Motor neuron (in vitro differentiated cells): ENCODE results near the gene ECEL1. TPM values are rescaled to one million over a fixed set of nuclear protein-coding genes. Genes with fewer than 3 reads are reported as not detected.
A peak's percentile ranks its signal among the peaks of the same experiment; 100 is the strongest.

Experiments used
- ATAC-seq, 8 experiments: fragments of 200-7000 bp; cut with Tn5 transposase; replicated peaks in 6 of 8; 2 replicates each; pipeline ENCODE4 v1.8.0; 2021; ENCODE audit warnings: mild to moderate bottlenecking in 8 of 8, moderate library complexity in 8 of 8
- H3K27ac ChIP-seq, 2 donors: fragments of 250-450 bp; sonication (Bioruptor Pico); 2 replicates each; pipeline ENCODE4 v1.9.0; 2021; ENCODE audit warnings: antibody characterized with exemption in 2 of 2, mild to moderate bottlenecking in 2 of 2, moderate library complexity in 1 of 2
- H3K4me1 ChIP-seq, 2 donors: fragments of 250-450 bp; sonication (Bioruptor Pico); replicated peaks in 1 of 2; 2 replicates each; pipeline ENCODE4 v1.6.1; 2021; ENCODE audit warnings: antibody characterized with exemption in 2 of 2, mild to moderate bottlenecking in 2 of 2, moderate library complexity in 1 of 2
- H3K4me3 ChIP-seq, 5 donors: fragments of 250-450 bp; sonication (Bioruptor Pico); 2 replicates each; pipeline ENCODE4 v1.9.0; 2021; ENCODE audit warnings: antibody characterized with exemption in 5 of 5, mild to moderate bottlenecking in 5 of 5, moderate library complexity in 4 of 5
- WGBS, 10 experiments: fragments of 450-650 bp; shearing (Covaris generic); methylation state at CpG; one replicate each; pipeline ENCODE4 v1.0.0; 2022; 5-methylcytosine and 5-hydroxymethylcytosine counted together
- in situ Hi-C, 9 experiments: fragments of 400-800 bp; cut with MboI; loops; one replicate each; pipeline ENCODE4 v1.15.0; 2021; ENCODE audit warnings: low sequenced_read_pairs in 9 of 9, low pct_unique_long_range_greater_than_20kb in 2 of 9; ENCODE audit not compliant: unreplicated experiment in 9 of 9
- total RNA-seq, 8 experiments: library from RNA; unstranded; fragments of 300-600 nt; gene quantifications; 2 replicates each; pipeline versions ENCODE4 v1.2.3 to v1.2.4, GENCODE V29; 2022

ECEL1 gene
- total RNA-seq, 8 experiments from 2014 or later, result 0.13 to 83.3 (median 30.6) TPM; not detected in 1

- Histone ChIP-seq H3K4me3 (no peak overlapping the region), H3K4me1 (peaks cover 8% of the 10 kb centered on the region in 2 donors), H3K27ac (no peak overlapping the region)
- peak in 5 of 8 experiments; percentile 20 to 97 (median 33) for ATAC-seq
- 79 to 90% (median 81%) methylated on average over 2 to 5 of the region's 19 CpGs; no CpG with 5 or more reads in 7 of the 10 experiments for WGBS, 10 experiments
- in situ Hi-C loops, result no loop called here
Measured at GRCh38 chr2:232478571-232479340, 8.9 kb downstream of the ECEL1 start.

GRCh38 chr2:232477751-232478510, 9.7 kb downstream of the ECEL1 start:
- in situ Hi-C loops, result no loop called here
- H3K4me1 ChIP-seq, result peaks cover 11 to 12% of the 10 kb centered on the region in 2 donors
- no peak overlapping the region for H3K27ac ChIP-seq
- no peak for ATAC-seq
- H3K4me3 ChIP-seq, result no peak overlapping the region
- 40 to 93% (median 92%) methylated on average over 1 to 4 of the region's 13 CpGs; no CpG with 5 or more reads in 7 of the 10 experiments for WGBS, 10 experiments

GRCh38 chr2:232476791-232477190, 10.8 kb downstream of the ECEL1 start:
- H3K4me1 ChIP-seq, result peaks cover 11 to 12% of the 10 kb centered on the region in 2 donors
- in situ Hi-C loops, result no loop called here
- no peak overlapping the region for H3K4me3 ChIP-seq
- H3K27ac ChIP-seq, result no peak overlapping the region
- WGBS, 10 experiments, result 60 to 100% (median 80%) methylated on average over 1 to 4 of the region's 7 CpGs; no CpG with 5 or more reads in 7 of the 10 experiments
- ATAC-seq, result no peak

- in situ Hi-C loops, result no loop called here
- no peak for ATAC-seq
- Histone ChIP-seq H3K4me1 (peaks cover 7 to 12% of the 10 kb centered on the region in 2 donors), H3K4me3 (no peak overlapping the region), H3K27ac (no peak overlapping the region)
- 29 to 51% methylated on average over 1 to 2 of the region's 2 CpGs; no CpG with 5 or more reads in 8 of the 10 experiments for WGBS, 10 experiments
Measured at GRCh38 chr2:232476045-232476444, 11.6 kb downstream of the ECEL1 start.

- Histone ChIP-seq H3K27ac (no peak overlapping the region), H3K4me1 (peaks cover 3 to 9% of the 10 kb centered on the region in 2 donors), H3K4me3 (no peak overlapping the region)
- peak; percentile 31 to 94 (median 86) for ATAC-seq
- in situ Hi-C loops, result no loop called here
- WGBS, 10 experiments, result 0 to 67% (median 27%) methylated on average over 3 to 6 of the region's 6 CpGs; no CpG with 5 or more reads in 4 of the 10 experiments
Measured at GRCh38 chr2:232473467-232473890, 14.2 kb downstream of the ECEL1 start.

GRCh38 chr2:232466221-232466620, 21.4 kb downstream of the ECEL1 start:
- Histone ChIP-seq H3K27ac (no peak overlapping the region), H3K4me3 (no peak overlapping the region), H3K4me1 (no peaks in the 10 kb centered on the region)
- WGBS, 10 experiments, result 45 to 93% (median 88%) methylated on average over 2 to 7 of the region's 7 CpGs
- no peak for ATAC-seq
- in situ Hi-C loops, result no loop called here

GRCh38 chr2:232465061-232465460, 22.6 kb downstream of the ECEL1 start:
- 40 to 100% (median 41%) methylated on average over 1 to 3 of the region's 6 CpGs; no CpG with 5 or more reads in 6 of the 10 experiments for WGBS, 10 experiments
- Histone ChIP-seq H3K27ac (no peak overlapping the region), H3K4me1 (no peaks in the 10 kb centered on the region), H3K4me3 (no peak overlapping the region)
- ATAC-seq, result no peak
- in situ Hi-C loops, result no loop called here

- Histone ChIP-seq H3K27ac (no peak overlapping the region), H3K4me3 (no peak overlapping the region), H3K4me1 (no peaks in the 10 kb centered on the region)
- WGBS, 10 experiments, result no CpG with 5 or more reads among the region's 3 CpGs
- ATAC-seq, result no peak
- in situ Hi-C loops, result no loop called here
Measured at GRCh38 chr2:232464544-232464885, 23.1 kb downstream of the ECEL1 start.

GRCh38 chr2:232463701-232464543, 23.7 kb downstream of the ECEL1 start:
- ATAC-seq, result no peak
- no peak overlapping the region for H3K27ac ChIP-seq
- 50 to 93% (median 85%) methylated on average over 1 to 11 of the region's 18 CpGs; no CpG with 5 or more reads in 4 of the 10 experiments for WGBS, 10 experiments
- in situ Hi-C loops, result no loop called here
- no peaks in the 10 kb centered on the region for H3K4me1 ChIP-seq
- H3K4me3 ChIP-seq, result no peak overlapping the region

GRCh38 chr2:232460171-232460570, 27.5 kb downstream of the ECEL1 start:
- 50 to 88% (median 71%) methylated on average over 1 of the region's 2 CpGs; no CpG with 5 or more reads in 5 of the 10 experiments for WGBS, 10 experiments
- no peak overlapping the region for H3K27ac ChIP-seq

GRCh38 chr2:232459419-232460035, 28.1 kb downstream of the ECEL1 start:
- 83 to 100% (median 96%) methylated on average over 1 to 5 of the region's 11 CpGs; no CpG with 5 or more reads in 6 of the 10 experiments for WGBS, 10 experiments
- Histone ChIP-seq H3K4me1 (no peaks in the 10 kb centered on the region), H3K27ac (no peak overlapping the region), H3K4me3 (no peak overlapping the region)
- no peak for ATAC-seq
- in situ Hi-C loops, result loop anchor here in 1 of 9 experiments (10.0 kb wide), 1 partner anchor 65 kb away; the partner anchor contains the start of genes CHRND and PRSS56

More at GRCh38 chr2:232460171-232460570, 27.5 kb downstream of the ECEL1 start:
- H3K4me1 ChIP-seq, result no peaks in the 10 kb centered on the region
- in situ Hi-C loops, result no loop called here
- H3K4me3 ChIP-seq, result no peak overlapping the region
- ATAC-seq, result no peak
